RWPE2 (cell line): ENCODE data around the gene HSD11B1L.

Experiments used
- ATAC-seq: fragments of 200-7000 bp; cut with Tn5 transposase; 3 replicates; pipeline ENCODE4 v1.9.1; 2021; ENCODE audit warnings: low read depth
- DNase-seq: peaks from one replicate; pipeline ENCODE4 v3.0.0-alpha.2; 2020; ENCODE audit warnings: low spot score
- H3K27ac ChIP-seq: fragments of 450-650 bp; 2 replicates; pipeline ENCODE4 v1.5.1; 2017; ENCODE audit warnings: mild to moderate bottlenecking; ENCODE audit not compliant: poor library complexity, severe bottlenecking
- H3K27me3 ChIP-seq: fragments of 250-450 bp; sonication (Bioruptor Pico); 2 replicates; pipeline ENCODE4 v1.5.1; 2021; ENCODE audit warnings: mild to moderate bottlenecking, moderate library complexity; ENCODE audit not compliant: insufficient read depth, poor library complexity, severe bottlenecking
- H3K36me3 ChIP-seq: fragments of 250-450 bp; sonication (Bioruptor Pico); 2 replicates; pipeline ENCODE4 v1.5.1; 2020; ENCODE audit warnings: low read depth, mild to moderate bottlenecking, moderate library complexity
- H3K4me1 ChIP-seq: fragments of 250-450 bp; sonication (Bioruptor Pico); 2 replicates; pipeline ENCODE4 v1.5.1; 2021; ENCODE audit warnings: mild to moderate bottlenecking, moderate library complexity; ENCODE audit not compliant: insufficient read depth, poor library complexity, severe bottlenecking
- H3K4me3 ChIP-seq: fragments of 250-450 bp; sonication (Bioruptor Pico); 2 replicates; pipeline ENCODE4 v1.5.1; 2021; ENCODE audit warnings: mild to moderate bottlenecking, moderate library complexity; ENCODE audit not compliant: severe bottlenecking
- H3K9me3 ChIP-seq: fragments of 250-450 bp; sonication (Bioruptor Pico); 2 replicates; pipeline ENCODE4 v1.5.1; 2021; ENCODE audit warnings: mild to moderate bottlenecking, moderate library complexity; ENCODE audit not compliant: severe bottlenecking
- CTCF ChIP-seq: fragments of 450-650 bp; IDR thresholded peaks from one replicate; pipeline ENCODE4 v1.5.1; 2017; ENCODE audit warnings: mild to moderate bottlenecking, moderate library complexity; ENCODE audit not compliant: poor library complexity, severe bottlenecking

HSD11B1L gene

GRCh38 chr19:5694956-5695648, 14.3 kb downstream of the HSD11B1L start:
- ATAC-seq, result no peak
- no peak overlapping the region for H3K4me3 ChIP-seq
- no peak for TF ChIP-seq CTCF
- no peaks in the 10 kb centered on the region for H3K9me3 ChIP-seq
- H3K36me3 ChIP-seq, result peaks cover 84% of the 10 kb centered on the region
- H3K4me1 ChIP-seq, result no peaks in the 10 kb centered on the region
- DNase-seq, result no peak
- no peak overlapping the region for H3K27ac ChIP-seq
- H3K27me3 ChIP-seq, result no peaks in the 10 kb centered on the region

GRCh38 chr19:5695649-5696195, 14.9 kb downstream of the HSD11B1L start:
- Histone ChIP-seq H3K36me3 (peaks cover 90% of the 10 kb centered on the region), H3K9me3 (no peaks in the 10 kb centered on the region), H3K27ac (no peak overlapping the region), H3K4me3 (no peak overlapping the region), H3K4me1 (no peaks in the 10 kb centered on the region), H3K27me3 (no peaks in the 10 kb centered on the region)
- DNase-seq (no peak), ATAC-seq (no peak)
- TF ChIP-seq CTCF, result no peak

- Histone ChIP-seq H3K36me3 (peaks cover 89% of the 10 kb centered on the region), H3K4me3 (no peak overlapping the region), H3K4me1 (no peaks in the 10 kb centered on the region), H3K27me3 (no peaks in the 10 kb centered on the region), H3K9me3 (no peaks in the 10 kb centered on the region), H3K27ac (no peak overlapping the region)
- ATAC-seq (no peak), DNase-seq (no peak)
- no peak for TF ChIP-seq CTCF
These were observed 15.6 kb downstream of the HSD11B1L start for GRCh38 chr19:5696196-5697021.

- peak; percentile 2; the same call in 1 of the 3 replicates for ATAC-seq
- no peaks in the 10 kb centered on the region for H3K4me1 ChIP-seq
- H3K36me3 ChIP-seq, result peaks cover 81% of the 10 kb centered on the region
- H3K9me3 ChIP-seq, result no peaks in the 10 kb centered on the region
- no peak for TF ChIP-seq CTCF
- DNase-seq, result no peak
- H3K27me3 ChIP-seq, result no peaks in the 10 kb centered on the region
- H3K27ac ChIP-seq, result no peak overlapping the region
- no peak overlapping the region for H3K4me3 ChIP-seq
These were observed 16.4 kb downstream of the HSD11B1L start for GRCh38 chr19:5697022-5697889.
